Lung (tissue), 12 donors: Measurements from ENCODE around the gene CCDC85C. TPM values are rescaled to one million over a fixed set of nuclear protein-coding genes. Genes with fewer than 3 reads are reported as not detected.

Experiments used
- ATAC-seq: fragments of 200-7000 bp; cut with Tn5 transposase; one replicate; pipeline ENCODE4 v1.9.1; 2020; ENCODE audit warnings: moderate number of reproducible peaks; ENCODE audit not compliant: insufficient read depth, low FRiP score
- DNase-seq, 3 donors: peaks; one replicate each; pipeline ENCODE4 v3.0.0-alpha.2; 2013 to 2017
- H3K27ac ChIP-seq, 2 donors: one replicate each; pipeline ENCODE4 v1.5.1; 2013; ENCODE audit warnings: mild to moderate bottlenecking in 2 of 2, moderate library complexity in 2 of 2, control low read depth in 1 of 2, inconsistent platforms in 1 of 2, low read depth in 1 of 2, low read length in 1 of 2
- H3K27me3 ChIP-seq, 3 donors: one replicate each; pipeline ENCODE4 v1.5.1; 2013; ENCODE audit warnings: low read length in 2 of 3; ENCODE audit not compliant: control insufficient read depth in 3 of 3, insufficient read depth in 3 of 3
- H3K36me3 ChIP-seq, 4 donors: one replicate each; pipeline ENCODE4 v1.5.1; 2013; ENCODE audit warnings: low read length in 4 of 4, mild to moderate bottlenecking in 1 of 4, moderate library complexity in 1 of 4; ENCODE audit not compliant: control insufficient read depth in 4 of 4, insufficient read depth in 4 of 4
- H3K4me1 ChIP-seq, 5 donors: one replicate each; pipeline ENCODE4 v1.5.1; 2013; ENCODE audit warnings: low read length in 5 of 5, mild to moderate bottlenecking in 2 of 5, moderate library complexity in 1 of 5; ENCODE audit not compliant: control insufficient read depth in 5 of 5, insufficient read depth in 5 of 5
- H3K4me3 ChIP-seq: one replicate; pipeline ENCODE4 v1.5.1; 2013; ENCODE audit warnings: mild to moderate bottlenecking, control low read depth, moderate library complexity
- H3K9ac ChIP-seq, 2 donors: one replicate each; pipeline ENCODE4 v1.5.1; 2013; ENCODE audit warnings: low read length in 2 of 2, control low read depth in 1 of 2; ENCODE audit not compliant: insufficient read depth in 1 of 2
- H3K9me3 ChIP-seq, 4 donors: one replicate each; pipeline ENCODE4 v1.5.1; 2013; ENCODE audit warnings: low read length in 3 of 4, mild to moderate bottlenecking in 1 of 4, moderate library complexity in 1 of 4; ENCODE audit not compliant: control insufficient read depth in 4 of 4, insufficient read depth in 3 of 4
- CTCF ChIP-seq: IDR thresholded peaks from 2 replicates; pipeline ENCODE4 v1.5.1; 2012; ENCODE audit warnings: mild to moderate bottlenecking; ENCODE audit errors: control extremely low read depth, extremely low read depth
- WGBS, 2 donors: extraction: QIAGEN DNeasy Blood & Tissue Kit; methylation state at CpG; one replicate each; pipeline ENCODE4 v1.1.7; 2013; 5-methylcytosine and 5-hydroxymethylcytosine counted together
- polyA plus RNA-seq, 2 donors: library from polyadenylated mRNA; stranded (reverse); fragments of 200-250 nt; gene quantifications; one replicate each; pipeline ENCODE4 v1.2.1, GENCODE V29; 2013
- total RNA-seq, 2 donors: library from RNA; depleted of rRNA in 1 of 2; stranded (reverse); fragments of >200 nt in 1 of 2; gene quantifications; one replicate each; pipeline ENCODE4 v1.2.1, GENCODE V29; 2014 to 2021
- donor health status: control.
- donor health status: control.
- donor health status: Bipolar disorder and iron deficiency.
- donor health status: healthy.
- donor health status: DM: yes; HTN: yes; CAD: no.

The CCDC85C gene
- total and polyA plus RNA-seq, 4 donors: 2.8 to 19.8 (median 17.6) TPM

GRCh38 chr14:99530407-99531155 lies 73.4 kb downstream of the CCDC85C start:
- TF ChIP-seq CTCF: no peak
- no peak for ATAC-seq
- Histone ChIP-seq H3K36me3 (peaks cover 0 to 6% (median 0%) of the 10 kb centered on the region in 4 donors), H3K9me3 (no peaks in the 10 kb centered on the region), H3K9ac (no peak overlapping the region), H3K27me3 (no peaks in the 10 kb centered on the region), H3K4me1 (peaks cover 0 to 5% (median 0%) of the 10 kb centered on the region in 5 donors), H3K4me3 (no peak overlapping the region), H3K27ac (no peak overlapping the region)
- DNase-seq: no peak
- WGBS, 2 donors: 92% methylated on average over 19 of the region's 19 CpGs

- H3K27me3 ChIP-seq: no peaks in the 10 kb centered on the region
- H3K9me3 ChIP-seq: no peaks in the 10 kb centered on the region
- no peak for ATAC-seq
- WGBS, 2 donors: 74 to 77% methylated on average over 4 of the region's 4 CpGs
- DNase-seq: no peak
- no peak overlapping the region for H3K9ac ChIP-seq
- TF ChIP-seq CTCF: no peak
- H3K4me1 ChIP-seq: peaks cover 0 to 7% (median 0%) of the 10 kb centered on the region in 5 donors
- H3K4me3 ChIP-seq: no peak overlapping the region
- H3K36me3 ChIP-seq: peaks cover 0 to 2% (median 0%) of the 10 kb centered on the region in 4 donors
- no peak overlapping the region for H3K27ac ChIP-seq
These were observed 74.1 kb downstream of the CCDC85C start for GRCh38 chr14:99529899-99530298.

GRCh38 chr14:99527427-99528076 lies 76.5 kb downstream of the CCDC85C start:
- H3K27ac ChIP-seq: no peak overlapping the region
- H3K27me3 ChIP-seq: no peaks in the 10 kb centered on the region
- no peaks in the 10 kb centered on the region for H3K9me3 ChIP-seq
- TF ChIP-seq CTCF: no peak
- H3K4me3 ChIP-seq: no peak overlapping the region
- no peak for DNase-seq
- 86 to 90% methylated on average over 19 of the region's 19 CpGs for WGBS, 2 donors
- ATAC-seq: no peak
- no peak overlapping the region for H3K9ac ChIP-seq
- peaks cover 0 to 25% (median 12%) of the 10 kb centered on the region in 5 donors for H3K4me1 ChIP-seq
- peaks cover 0 to 2% (median 0%) of the 10 kb centered on the region in 4 donors for H3K36me3 ChIP-seq
